ENCODE measurements around the gene NUMB. TPM values are rescaled to one million over a fixed set of nuclear protein-coding genes. Genes with fewer than 3 reads are reported as not detected.

Gene NUMB
- total and polyA plus RNA-seq, 2 of the 13 experiments (the other 11 are each of a cell fraction or from before 2014, with no cell fraction given) = 20.3 to 71.1 TPM

DNA sequence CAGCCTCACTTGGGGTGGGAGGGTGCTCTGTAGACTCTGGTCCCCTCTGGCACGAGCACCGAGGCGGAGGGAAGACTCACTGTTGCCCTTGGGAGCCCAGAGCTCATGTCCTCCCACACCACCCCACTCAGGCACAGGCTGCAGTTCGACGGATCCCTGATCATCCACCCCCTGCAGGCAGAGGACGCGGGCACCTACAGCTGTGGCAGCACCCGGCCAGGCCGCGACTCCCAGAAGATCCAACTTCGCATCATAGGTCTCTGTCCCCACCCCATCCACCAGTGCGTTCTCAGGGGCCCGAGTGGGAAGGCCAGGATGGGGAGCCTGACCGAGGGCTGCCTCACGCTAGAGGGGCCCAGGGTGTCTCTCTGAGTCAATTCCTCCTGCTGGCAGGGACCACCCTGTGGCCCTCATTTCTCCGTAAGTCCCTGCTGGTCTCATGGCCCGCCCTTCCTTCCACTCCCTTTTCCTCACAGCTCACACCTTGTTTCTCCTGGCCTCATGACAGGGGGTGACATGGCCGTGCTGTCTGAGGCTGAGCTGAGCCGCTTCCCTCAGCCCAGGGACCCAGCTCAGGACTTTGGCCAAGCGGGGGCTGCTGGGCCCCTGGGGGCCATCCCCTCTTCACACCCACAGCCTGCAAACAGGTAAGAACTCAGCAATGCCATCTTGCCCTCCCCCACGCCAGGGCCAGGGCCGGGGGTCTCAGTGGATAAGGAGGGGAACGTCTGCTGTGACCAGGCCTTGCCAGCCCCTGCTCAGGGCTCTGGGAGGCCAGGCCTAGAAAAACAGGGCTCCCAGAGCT lies 194.1 kb downstream of the NUMB start:
- intact Hi-C loops (cut with micrococcal nuclease; ENCODE audit: unreplicated experiment) (no loop called here), in situ Hi-C loops (cut with HindIII; ENCODE audit: extremely low pct_ligation_motif_present, low pct_unique_long_range_greater_than_20kb) (no loop called here)
- H3K27me3 ChIP-seq (ENCODE audit: control insufficient read depth in 1 of 2, insufficient read depth in 2 of 2, low read length in 2 of 2) = peaks cover 2 to 39% of the 10 kb centered on the region in 2 experiments; a peak in 3 of 5 replicates
- H3K79me2 ChIP-seq (ENCODE audit: insufficient read depth, low read length) = no peaks in the 10 kb centered on the region
- no peaks in the 10 kb centered on the region for H4K20me1 ChIP-seq (ENCODE audit: insufficient read depth, low read length)
- H3K27ac ChIP-seq (ENCODE audit: extremely low read length, insufficient read depth, low read length) = no peak overlapping the region
- no peak overlapping the region for H2AFZ ChIP-seq (ENCODE audit: low read length)
- peak overlapping the region; percentile 19 to 46 (median 23); a peak in 2 of 6 replicates for H3K4me3 ChIP-seq (replicated peaks in 1 of 3; ENCODE audit: insufficient read depth in 1 of 3, low read depth in 2 of 3, low read length in 3 of 3)
- ATAC-seq (peak; percentile 29), DNase-seq (ENCODE audit: low spot score) (no peak), FAIRE-seq (no peak)
- no TSS peak for BruUV-seq (replicated peaks)
- H3K9ac ChIP-seq (ENCODE audit: insufficient read depth, low read depth, low read length) = peak overlapping the region; percentile 44; the same call in 1 of the 2 replicates
- WGBS (ENCODE audit: low lambda C conversion rate) = 23% methylated on average over 8 of the region's 23 CpGs
- peak overlapping the region; percentile 64 for H3K4me2 ChIP-seq (ENCODE audit: low read depth, low read length)
- H3K9me3 ChIP-seq (ENCODE audit: low read length) = no peaks in the 10 kb centered on the region
- H3K4me1 ChIP-seq (ENCODE audit: insufficient read depth, low read length) = peaks cover 44% of the 10 kb centered on the region
- CTCF ChIA-PET (ENCODE audit: low intra/inter-chr PET ratio, low total read pairs) = no interaction called here
- no peaks in the 10 kb centered on the region for H3K36me3 ChIP-seq (replicated peaks in 1 of 2; ENCODE audit: control insufficient read depth in 1 of 2, insufficient read depth in 2 of 2, low read length in 2 of 2)
- POLR2A ChIA-PET = interaction anchor here (0.6 to 1.5 kb wide), 3 partner anchors 194 to 350 kb away, joined by 3 to 4 read pairs (median 4); partner anchors contain the start of gene NUMB
- TF ChIP-seq ZNF296 (CRISPR knock-in tag; conservative IDR thresholded peaks at IDR 0.05) = no peak
- TF ChIP-seq, protein P1, sequence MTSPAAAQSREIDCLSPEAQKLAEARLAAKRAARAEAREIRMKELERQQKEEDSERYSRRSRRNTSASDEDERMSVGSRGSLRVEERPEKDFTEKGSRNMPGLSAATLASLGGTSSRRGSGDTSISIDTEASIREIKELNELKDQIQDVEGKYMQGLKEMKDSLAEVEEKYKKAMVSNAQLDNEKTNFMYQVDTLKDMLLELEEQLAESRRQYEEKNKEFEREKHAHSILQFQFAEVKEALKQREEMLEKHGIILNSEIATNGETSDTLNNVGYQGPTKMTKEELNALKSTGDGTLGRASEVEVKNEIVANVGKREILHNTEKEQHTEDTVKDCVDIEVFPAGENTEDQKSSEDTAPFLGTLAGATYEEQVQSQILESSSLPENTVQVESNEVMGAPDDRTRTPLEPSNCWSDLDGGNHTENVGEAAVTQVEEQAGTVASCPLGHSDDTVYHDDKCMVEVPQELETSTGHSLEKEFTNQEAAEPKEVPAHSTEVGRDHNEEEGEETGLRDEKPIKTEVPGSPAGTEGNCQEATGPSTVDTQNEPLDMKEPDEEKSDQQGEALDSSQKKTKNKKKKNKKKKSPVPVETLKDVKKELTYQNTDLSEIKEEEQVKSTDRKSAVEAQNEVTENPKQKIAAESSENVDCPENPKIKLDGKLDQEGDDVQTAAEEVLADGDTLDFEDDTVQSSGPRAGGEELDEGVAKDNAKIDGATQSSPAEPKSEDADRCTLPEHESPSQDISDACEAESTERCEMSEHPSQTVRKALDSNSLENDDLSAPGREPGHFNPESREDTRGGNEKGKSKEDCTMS (CRISPR knock-in tag; conservative IDR thresholded peaks at IDR 0.05) = no peak
- TF ChIP-seq CCAR2 (optimal IDR thresholded peaks at IDR 0.05; ENCODE audit: low read depth, low read length) = no peak
- TF ChIP-seq, protein P2, sequence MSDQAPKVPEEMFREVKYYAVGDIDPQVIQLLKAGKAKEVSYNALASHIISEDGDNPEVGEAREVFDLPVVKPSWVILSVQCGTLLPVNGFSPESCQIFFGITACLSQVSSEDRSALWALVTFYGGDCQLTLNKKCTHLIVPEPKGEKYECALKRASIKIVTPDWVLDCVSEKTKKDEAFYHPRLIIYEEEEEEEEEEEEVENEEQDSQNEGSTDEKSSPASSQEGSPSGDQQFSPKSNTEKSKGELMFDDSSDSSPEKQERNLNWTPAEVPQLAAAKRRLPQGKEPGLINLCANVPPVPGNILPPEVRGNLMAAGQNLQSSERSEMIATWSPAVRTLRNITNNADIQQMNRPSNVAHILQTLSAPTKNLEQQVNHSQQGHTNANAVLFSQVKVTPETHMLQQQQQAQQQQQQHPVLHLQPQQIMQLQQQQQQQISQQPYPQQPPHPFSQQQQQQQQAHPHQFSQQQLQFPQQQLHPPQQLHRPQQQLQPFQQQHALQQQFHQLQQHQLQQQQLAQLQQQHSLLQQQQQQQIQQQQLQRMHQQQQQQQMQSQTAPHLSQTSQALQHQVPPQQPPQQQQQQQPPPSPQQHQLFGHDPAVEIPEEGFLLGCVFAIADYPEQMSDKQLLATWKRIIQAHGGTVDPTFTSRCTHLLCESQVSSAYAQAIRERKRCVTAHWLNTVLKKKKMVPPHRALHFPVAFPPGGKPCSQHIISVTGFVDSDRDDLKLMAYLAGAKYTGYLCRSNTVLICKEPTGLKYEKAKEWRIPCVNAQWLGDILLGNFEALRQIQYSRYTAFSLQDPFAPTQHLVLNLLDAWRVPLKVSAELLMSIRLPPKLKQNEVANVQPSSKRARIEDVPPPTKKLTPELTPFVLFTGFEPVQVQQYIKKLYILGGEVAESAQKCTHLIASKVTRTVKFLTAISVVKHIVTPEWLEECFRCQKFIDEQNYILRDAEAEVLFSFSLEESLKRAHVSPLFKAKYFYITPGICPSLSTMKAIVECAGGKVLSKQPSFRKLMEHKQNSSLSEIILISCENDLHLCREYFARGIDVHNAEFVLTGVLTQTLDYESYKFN (CRISPR knock-in tag; conservative IDR thresholded peaks at IDR 0.05) = no peak
- TF ChIP-seq, protein P3, sequence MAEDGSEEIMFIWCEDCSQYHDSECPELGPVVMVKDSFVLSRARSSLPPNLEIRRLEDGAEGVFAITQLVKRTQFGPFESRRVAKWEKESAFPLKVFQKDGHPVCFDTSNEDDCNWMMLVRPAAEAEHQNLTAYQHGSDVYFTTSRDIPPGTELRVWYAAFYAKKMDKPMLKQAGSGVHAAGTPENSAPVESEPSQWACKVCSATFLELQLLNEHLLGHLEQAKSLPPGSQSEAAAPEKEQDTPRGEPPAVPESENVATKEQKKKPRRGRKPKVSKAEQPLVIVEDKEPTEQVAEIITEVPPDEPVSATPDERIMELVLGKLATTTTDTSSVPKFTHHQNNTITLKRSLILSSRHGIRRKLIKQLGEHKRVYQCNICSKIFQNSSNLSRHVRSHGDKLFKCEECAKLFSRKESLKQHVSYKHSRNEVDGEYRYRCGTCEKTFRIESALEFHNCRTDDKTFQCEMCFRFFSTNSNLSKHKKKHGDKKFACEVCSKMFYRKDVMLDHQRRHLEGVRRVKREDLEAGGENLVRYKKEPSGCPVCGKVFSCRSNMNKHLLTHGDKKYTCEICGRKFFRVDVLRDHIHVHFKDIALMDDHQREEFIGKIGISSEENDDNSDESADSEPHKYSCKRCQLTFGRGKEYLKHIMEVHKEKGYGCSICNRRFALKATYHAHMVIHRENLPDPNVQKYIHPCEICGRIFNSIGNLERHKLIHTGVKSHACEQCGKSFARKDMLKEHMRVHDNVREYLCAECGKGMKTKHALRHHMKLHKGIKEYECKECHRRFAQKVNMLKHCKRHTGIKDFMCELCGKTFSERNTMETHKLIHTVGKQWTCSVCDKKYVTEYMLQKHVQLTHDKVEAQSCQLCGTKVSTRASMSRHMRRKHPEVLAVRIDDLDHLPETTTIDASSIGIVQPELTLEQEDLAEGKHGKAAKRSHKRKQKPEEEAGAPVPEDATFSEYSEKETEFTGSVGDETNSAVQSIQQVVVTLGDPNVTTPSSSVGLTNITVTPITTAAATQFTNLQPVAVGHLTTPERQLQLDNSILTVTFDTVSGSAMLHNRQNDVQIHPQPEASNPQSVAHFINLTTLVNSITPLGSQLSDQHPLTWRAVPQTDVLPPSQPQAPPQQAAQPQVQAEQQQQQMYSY (CRISPR knock-in tag; IDR thresholded peaks at IDR 0.05) = no peak
- no peak for TF ChIP-seq HDAC1 (CRISPR knock-in tag; IDR thresholded peaks at IDR 0.05)
- no peak for TF ChIP-seq ZNF850 (CRISPR knock-in tag; conservative IDR thresholded peaks at IDR 0.05)
- TF ChIP-seq PAX8 (CRISPR knock-in tag; IDR thresholded peaks at IDR 0.05; ENCODE audit: borderline replicate concordance) = no peak
- TF ChIP-seq RARG (CRISPR knock-in tag; IDR thresholded peaks at IDR 0.05; ENCODE audit: low read depth) = no peak
- TF ChIP-seq ZNF598 (CRISPR knock-in tag; IDR thresholded peaks at IDR 0.05; ENCODE audit: borderline replicate concordance) = no peak
- TF ChIP-seq, protein P4, sequence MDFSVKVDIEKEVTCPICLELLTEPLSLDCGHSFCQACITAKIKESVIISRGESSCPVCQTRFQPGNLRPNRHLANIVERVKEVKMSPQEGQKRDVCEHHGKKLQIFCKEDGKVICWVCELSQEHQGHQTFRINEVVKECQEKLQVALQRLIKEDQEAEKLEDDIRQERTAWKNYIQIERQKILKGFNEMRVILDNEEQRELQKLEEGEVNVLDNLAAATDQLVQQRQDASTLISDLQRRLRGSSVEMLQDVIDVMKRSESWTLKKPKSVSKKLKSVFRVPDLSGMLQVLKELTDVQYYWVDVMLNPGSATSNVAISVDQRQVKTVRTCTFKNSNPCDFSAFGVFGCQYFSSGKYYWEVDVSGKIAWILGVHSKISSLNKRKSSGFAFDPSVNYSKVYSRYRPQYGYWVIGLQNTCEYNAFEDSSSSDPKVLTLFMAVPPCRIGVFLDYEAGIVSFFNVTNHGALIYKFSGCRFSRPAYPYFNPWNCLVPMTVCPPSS (IDR thresholded peaks at IDR 0.05) = no peak
